Measurements from ENCODE around the gene CACNA2D3. TPM values are rescaled to one million over a fixed set of nuclear protein-coding genes. Genes with fewer than 3 reads are reported as not detected.

CACNA2D3 gene
- total RNA-seq, 1 donor from 2014 or later = 2.5 TPM

DNA sequence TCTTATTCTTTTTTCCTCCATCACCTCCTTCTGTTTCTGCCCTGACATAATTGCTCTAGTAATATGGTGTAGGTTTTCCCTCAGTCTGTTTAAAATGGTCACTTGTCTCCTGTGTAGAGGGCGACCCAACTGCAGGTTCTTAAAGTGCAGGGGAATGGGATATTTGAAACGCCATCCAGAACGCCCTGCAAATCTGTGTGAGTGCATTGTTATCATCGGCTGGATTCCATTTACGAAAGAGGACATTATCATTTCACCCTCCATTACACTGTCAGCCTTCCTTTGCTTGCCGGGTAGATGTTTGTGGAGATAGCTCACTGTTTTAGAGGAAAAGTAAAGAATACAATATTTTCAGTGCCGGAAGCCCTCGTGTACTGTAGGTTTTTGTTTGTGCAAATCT is 451.5 kb downstream of the CACNA2D3 start:
- H3K4me1 Mint-ChIP-seq (ENCODE audit: unreplicated experiment) = peaks cover 15% of the 10 kb centered on the region
- no peak overlapping the region for H3K27ac Mint-ChIP-seq
- DNase-seq (ENCODE audit: extremely low spot score, unreplicated experiment) = no peak
- no peak overlapping the region for H3K4me3 Mint-ChIP-seq
- TF ChIP-seq, protein P1, sequence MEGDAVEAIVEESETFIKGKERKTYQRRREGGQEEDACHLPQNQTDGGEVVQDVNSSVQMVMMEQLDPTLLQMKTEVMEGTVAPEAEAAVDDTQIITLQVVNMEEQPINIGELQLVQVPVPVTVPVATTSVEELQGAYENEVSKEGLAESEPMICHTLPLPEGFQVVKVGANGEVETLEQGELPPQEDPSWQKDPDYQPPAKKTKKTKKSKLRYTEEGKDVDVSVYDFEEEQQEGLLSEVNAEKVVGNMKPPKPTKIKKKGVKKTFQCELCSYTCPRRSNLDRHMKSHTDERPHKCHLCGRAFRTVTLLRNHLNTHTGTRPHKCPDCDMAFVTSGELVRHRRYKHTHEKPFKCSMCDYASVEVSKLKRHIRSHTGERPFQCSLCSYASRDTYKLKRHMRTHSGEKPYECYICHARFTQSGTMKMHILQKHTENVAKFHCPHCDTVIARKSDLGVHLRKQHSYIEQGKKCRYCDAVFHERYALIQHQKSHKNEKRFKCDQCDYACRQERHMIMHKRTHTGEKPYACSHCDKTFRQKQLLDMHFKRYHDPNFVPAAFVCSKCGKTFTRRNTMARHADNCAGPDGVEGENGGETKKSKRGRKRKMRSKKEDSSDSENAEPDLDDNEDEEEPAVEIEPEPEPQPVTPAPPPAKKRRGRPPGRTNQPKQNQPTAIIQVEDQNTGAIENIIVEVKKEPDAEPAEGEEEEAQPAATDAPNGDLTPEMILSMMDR (conservative IDR thresholded peaks at IDR 0.05) = no peak
- peaks cover 8% of the 10 kb centered on the region for H3K27me3 Mint-ChIP-seq
- H3K9me3 Mint-ChIP-seq = no peaks in the 10 kb centered on the region
- H3K36me3 Mint-ChIP-seq = no peaks in the 10 kb centered on the region

DNA sequence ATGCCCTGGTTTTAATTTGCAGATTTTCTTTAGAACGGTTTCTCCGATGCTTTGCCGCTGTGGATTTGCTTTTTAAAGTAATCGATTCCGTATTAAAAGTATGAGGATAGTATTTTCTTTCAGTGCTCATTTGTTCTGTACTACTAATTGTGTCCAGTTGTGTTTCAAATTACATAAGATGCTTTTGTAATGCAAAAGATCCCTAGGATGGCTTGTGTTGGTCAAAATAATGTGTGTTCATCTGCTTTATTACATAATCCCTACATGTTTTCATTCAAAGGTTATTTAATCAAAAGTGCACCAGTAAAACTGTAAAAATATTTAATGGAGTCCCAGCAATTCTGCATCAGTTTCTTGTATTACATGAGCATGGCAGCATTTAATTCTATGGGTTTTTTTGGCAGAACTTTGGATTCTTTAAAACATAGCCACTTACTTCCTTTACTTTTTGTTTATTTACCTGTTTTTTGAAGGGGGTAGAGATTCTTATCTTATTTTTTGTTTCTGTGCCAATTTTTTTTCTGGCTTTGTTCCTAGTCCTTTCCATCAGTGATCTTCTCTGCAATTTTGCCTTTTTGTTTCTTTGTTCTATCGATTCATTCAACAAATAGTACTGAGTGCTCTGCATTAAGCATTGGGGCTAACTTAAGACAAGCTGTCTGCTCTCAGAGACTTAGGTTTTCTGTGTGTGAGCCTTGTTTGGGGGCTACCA is 452.7 kb downstream of the CACNA2D3 start:
- Mint-ChIP-seq H3K9me3 (no peaks in the 10 kb centered on the region), H3K36me3 (no peaks in the 10 kb centered on the region), H3K27me3 (peaks cover 11% of the 10 kb centered on the region), H3K4me1 (ENCODE audit: unreplicated experiment) (peaks cover 15% of the 10 kb centered on the region), H3K4me3 (no peak overlapping the region), H3K27ac (no peak overlapping the region)
- TF ChIP-seq, protein P1 (conservative IDR thresholded peaks at IDR 0.05) = no peak
- no peak for DNase-seq (ENCODE audit: extremely low spot score, unreplicated experiment)

DNA sequence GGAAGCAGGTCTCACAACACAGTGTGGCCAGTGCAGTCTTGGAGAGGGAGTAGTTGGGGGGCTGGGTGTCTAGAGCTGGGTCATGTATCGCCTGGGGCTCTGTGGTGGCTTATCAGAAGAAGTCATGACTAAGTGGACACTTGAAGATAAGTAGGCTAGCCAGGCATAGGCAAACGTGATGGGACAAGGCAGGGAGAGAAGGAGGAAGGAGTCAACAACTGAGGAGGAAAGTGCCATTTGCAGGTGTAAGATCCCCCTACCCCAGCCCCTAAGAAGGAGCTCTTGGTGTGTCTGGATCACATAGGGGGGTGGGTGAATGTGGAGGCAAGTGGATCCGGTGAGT is 453.2 kb downstream of the CACNA2D3 start:
- TF ChIP-seq, protein P1 (conservative IDR thresholded peaks at IDR 0.05) = no peak
- Mint-ChIP-seq H3K27me3 (peaks cover 11% of the 10 kb centered on the region), H3K27ac (no peak overlapping the region), H3K9me3 (no peaks in the 10 kb centered on the region), H3K4me1 (ENCODE audit: unreplicated experiment) (peaks cover 15% of the 10 kb centered on the region), H3K36me3 (no peaks in the 10 kb centered on the region), H3K4me3 (no peak overlapping the region)
- DNase-seq (ENCODE audit: extremely low spot score, unreplicated experiment) = no peak

DNA sequence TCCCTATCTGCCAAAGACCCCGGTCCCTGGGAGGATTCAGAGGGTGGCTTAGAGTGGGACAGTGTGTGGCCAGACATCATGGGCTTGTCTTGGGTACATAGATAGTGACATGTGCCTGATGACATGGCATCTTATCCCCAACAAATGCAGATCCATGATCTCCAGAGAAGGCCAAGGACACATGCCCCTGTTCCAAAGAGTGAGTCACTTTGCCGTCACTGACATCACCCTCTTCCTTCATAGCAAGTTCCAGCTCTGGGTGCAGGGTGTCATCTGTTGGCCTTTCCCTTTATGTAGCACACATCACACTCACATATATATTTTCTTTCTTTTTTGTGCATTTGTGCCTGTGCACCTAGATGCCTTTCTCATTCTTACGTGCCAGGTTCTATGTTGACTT is 455.0 kb downstream of the CACNA2D3 start:
- H3K27ac Mint-ChIP-seq = no peak overlapping the region
- peaks cover 18% of the 10 kb centered on the region for H3K27me3 Mint-ChIP-seq
- peaks cover 15% of the 10 kb centered on the region for H3K4me1 Mint-ChIP-seq (ENCODE audit: unreplicated experiment)
- no peak for DNase-seq (ENCODE audit: extremely low spot score, unreplicated experiment)
- no peaks in the 10 kb centered on the region for H3K36me3 Mint-ChIP-seq
- no peak overlapping the region for H3K4me3 Mint-ChIP-seq
- H3K9me3 Mint-ChIP-seq = no peaks in the 10 kb centered on the region
- TF ChIP-seq, protein P1 (conservative IDR thresholded peaks at IDR 0.05) = no peak

DNA sequence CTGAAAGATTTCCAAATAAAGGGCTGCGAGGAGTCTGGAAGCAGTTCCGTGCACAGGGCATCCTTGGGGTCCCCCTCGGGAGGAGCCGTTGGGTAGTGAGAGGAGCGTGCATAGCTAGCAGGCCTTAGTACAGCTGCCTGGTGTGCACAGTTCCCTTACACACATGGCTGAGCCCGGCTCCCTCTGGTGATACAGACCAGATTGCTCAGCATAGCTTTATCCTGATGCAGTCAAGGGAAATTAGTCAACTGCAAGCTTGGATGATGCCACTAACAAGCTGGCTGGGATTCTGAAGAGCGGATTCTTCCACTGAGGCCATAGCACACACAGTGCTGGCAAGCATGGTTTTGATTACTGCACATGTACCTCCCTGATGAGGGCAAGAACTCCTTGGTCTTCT is 456.1 kb downstream of the CACNA2D3 start:
- Mint-ChIP-seq H3K36me3 (no peaks in the 10 kb centered on the region), H3K4me1 (ENCODE audit: unreplicated experiment) (peaks cover 15% of the 10 kb centered on the region), H3K27me3 (peaks cover 18% of the 10 kb centered on the region), H3K27ac (no peak overlapping the region), H3K4me3 (no peak overlapping the region), H3K9me3 (no peaks in the 10 kb centered on the region)
- TF ChIP-seq, protein P1 (conservative IDR thresholded peaks at IDR 0.05) = no peak
- no peak for DNase-seq (ENCODE audit: extremely low spot score, unreplicated experiment)
